Epidermal melanocyte (primary cell): ENCODE data around the gene IL17RC.
A peak's percentile ranks its signal among the peaks of the same experiment; 100 is the strongest.

ENCODE experiments used
- DNase-seq: peaks from one replicate; pipeline ENCODE4 v3.0.0; 2011; ENCODE audit warnings: low spot score; ENCODE audit not compliant: insufficient read length

IL17RC gene

GRCh38 chr3:9945358-9945757 lies 28.5 kb downstream of the IL17RC start:
- DNase-seq: no peak

- DNase-seq: peak; percentile 80
Measured at GRCh38 chr3:9946112-9947024, 29.5 kb downstream of the IL17RC start.

- peak; percentile 68 for DNase-seq
Measured at GRCh38 chr3:9947025-9947995, 30.4 kb downstream of the IL17RC start.

- DNase-seq: no peak
Measured at GRCh38 chr3:9948586-9948985, 31.7 kb downstream of the IL17RC start.

- no peak for DNase-seq
Measured at GRCh38 chr3:9949115-9949514, 32.2 kb downstream of the IL17RC start.

- no peak for DNase-seq
Measured at GRCh38 chr3:9949626-9950025, 32.7 kb downstream of the IL17RC start.

GRCh38 chr3:9951126-9951525 lies 34.2 kb downstream of the IL17RC start:
- no peak for DNase-seq

- no peak for DNase-seq
Measured at GRCh38 chr3:9951598-9951961, 34.7 kb downstream of the IL17RC start.

- peak; percentile 65 for DNase-seq
Measured at GRCh38 chr3:9951962-9952805, 35.3 kb downstream of the IL17RC start, which contains the start of gene PRRT3. Gene PRRT3 (minus strand): TSS chr3:9952408. CDS start chr3:9950115, 2,293 bp downstream.

GRCh38 chr3:9955067-9955502 lies 38.2 kb downstream of the IL17RC start:
- no peak for DNase-seq

GRCh38 chr3:9955611-9956352 lies 38.9 kb downstream of the IL17RC start:
- DNase-seq: no peak

- no peak for DNase-seq
Measured at GRCh38 chr3:9957214-9957613, 40.3 kb downstream of the IL17RC start.

GRCh38 chr3:9965200-9965875 lies 48.4 kb downstream of the IL17RC start:
- no peak for DNase-seq

GRCh38 chr3:9966841-9967240 lies 49.9 kb downstream of the IL17RC start:
- DNase-seq: no peak

GRCh38 chr3:9969632-9970019 lies 52.7 kb downstream of the IL17RC start:
- DNase-seq: no peak

- no peak for DNase-seq
Measured at GRCh38 chr3:9970020-9970652, 53.2 kb downstream of the IL17RC start.

GRCh38 chr3:9976721-9977709 lies 60.1 kb downstream of the IL17RC start:
- no peak for DNase-seq

GRCh38 chr3:9978710-9979305 lies 61.9 kb downstream of the IL17RC start:
- no peak for DNase-seq
